Stimulated activated CD4-positive, alpha-beta T cell treated with anti-CD3 and anti-CD28 coated beads, Interleukin-2, amount 100 ng/mL, for 4 hours (primary cell): ENCODE data around the gene ERC2.

Source experiments
- DNase-seq: peaks from one replicate; pipeline ENCODE4 v3.0.0-alpha.2; 2020; ENCODE audit warnings: low read depth

ERC2 gene

DNA sequence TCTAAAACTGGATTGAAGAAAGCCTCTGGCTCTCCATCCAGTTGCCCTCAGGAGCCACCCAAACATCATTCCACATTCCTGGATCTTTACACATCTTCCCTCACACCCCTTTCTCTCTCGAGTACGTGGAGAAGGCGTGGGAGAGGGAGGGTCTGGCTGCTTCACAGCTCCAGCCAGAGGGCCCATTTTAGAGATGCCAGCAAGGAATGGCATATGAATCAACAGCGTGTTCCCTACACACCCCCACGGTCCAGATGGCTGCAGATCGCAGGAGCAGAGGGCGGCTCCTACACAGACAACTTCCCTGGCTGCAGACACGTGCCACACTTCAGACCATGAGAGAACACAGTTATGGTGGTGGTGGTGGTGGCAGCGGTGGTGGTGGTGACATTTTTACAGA, 280.1 kb downstream of the ERC2 start:
- DNase-seq = no peak

DNA sequence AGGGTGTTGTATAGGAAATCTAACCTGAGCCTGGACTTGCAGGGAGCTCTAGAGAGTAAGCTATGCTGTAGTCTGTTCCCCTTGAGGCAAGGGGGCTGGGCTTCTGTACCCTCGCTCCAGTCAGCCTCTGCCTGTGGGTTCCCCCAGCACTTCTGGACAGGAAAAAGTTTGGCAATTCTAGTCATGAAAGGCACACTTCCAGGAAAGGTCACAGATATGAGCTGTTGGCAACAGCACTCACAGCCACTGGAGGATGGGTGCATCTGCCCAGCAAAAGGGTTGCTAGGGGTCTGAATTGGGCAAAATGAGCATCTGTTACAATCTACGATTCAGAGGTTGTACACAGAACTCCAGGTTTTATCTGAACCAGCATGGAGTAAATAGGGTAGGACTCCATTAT, 281.2 kb downstream of the ERC2 start:
- no peak for DNase-seq

DNA sequence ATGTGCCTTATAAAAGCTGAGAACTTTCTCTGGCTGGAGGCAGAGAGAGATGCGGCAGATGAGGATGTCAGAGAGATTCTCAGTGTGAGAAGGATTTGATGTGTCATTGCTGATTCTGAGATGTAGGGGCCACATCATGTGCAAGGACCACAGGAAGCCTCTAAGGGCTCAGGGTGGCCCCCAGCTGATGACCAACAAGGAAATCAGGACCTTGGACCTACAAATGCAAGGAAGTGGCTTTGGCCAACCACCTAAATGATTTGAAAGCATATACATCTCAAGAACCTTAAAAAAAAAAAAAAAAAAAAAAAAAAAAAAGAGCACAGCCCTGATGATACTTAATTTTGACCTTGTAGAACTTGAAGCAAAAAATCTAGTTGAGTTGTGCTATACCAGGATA, 282.4 kb downstream of the ERC2 start:
- DNase-seq = no peak

DNA sequence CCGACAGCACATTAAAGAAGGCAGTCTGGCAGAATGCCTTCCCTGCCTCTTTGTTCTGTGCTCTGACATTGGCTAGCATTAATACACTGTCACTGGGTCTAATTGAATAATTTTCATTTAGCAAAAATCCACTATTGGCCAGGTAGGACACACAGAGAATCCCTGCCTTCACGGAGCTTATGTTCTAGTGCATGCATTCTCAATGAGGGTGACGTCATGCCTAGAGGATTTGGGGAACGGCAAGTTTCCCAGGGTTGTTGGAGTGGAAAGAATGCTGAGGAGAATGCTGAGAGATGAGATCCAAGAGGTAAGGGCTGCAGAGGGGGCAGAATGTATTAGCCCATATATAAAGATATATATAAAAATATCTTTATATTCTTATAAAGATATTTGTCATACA, 284.7 kb downstream of the ERC2 start:
- DNase-seq = no peak

DNA sequence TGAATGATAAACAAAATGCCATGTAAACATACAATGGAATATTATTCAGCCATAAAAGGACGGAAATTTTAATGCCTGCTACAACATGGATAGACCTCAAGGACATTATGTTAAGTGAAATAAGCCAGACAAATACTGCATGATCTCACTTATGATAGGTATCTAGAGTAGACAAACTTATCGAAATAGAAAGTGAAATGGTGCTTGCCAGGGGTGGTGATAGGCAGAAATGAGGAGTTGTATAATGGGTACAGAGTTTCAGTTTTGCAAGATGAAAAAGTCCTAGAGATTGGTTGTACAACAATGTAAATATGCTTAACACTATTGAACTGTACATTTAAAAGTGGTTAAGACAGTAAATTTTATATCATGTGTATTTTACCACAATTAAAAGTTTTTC, 287.8 kb downstream of the ERC2 start:
- DNase-seq = no peak

DNA sequence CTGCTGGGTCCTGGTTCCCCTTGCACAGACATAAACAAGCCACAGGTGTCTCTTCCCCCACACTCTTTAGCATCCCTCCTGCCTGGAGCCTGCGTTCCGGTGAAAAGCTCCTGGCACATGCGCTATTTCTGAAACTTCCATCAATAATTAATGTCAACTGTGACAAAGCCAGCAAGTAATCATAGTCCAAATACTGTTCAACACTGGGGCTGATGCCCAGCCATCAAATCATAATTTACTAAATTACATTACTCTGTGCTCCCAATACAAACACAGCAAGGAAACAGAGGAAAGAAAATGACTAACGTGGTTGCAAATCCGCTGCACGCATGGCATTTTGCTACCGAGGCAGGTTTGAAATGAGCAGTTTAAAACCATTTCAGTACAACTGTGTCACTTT, 294.7 kb downstream of the ERC2 start:
- no peak for DNase-seq

DNA sequence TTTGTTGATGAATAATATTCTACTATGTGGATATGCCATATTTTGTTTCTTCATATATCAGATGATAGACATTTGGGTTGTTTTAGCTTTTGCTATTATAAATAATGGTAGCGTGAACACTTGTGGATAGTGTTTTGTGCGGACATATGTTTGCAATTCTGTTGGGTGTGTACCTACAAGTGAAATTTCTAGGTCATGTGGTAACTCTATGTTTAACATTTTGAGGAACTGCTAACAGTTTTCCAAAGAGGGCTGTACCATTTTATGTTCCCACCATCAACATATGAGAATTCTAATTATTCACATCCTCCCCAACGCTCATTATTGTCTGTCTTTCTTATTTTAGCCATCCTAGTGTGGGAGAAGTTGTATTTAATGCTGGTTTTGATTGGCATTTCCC, 303.8 kb downstream of the ERC2 start:
- no peak for DNase-seq

DNA sequence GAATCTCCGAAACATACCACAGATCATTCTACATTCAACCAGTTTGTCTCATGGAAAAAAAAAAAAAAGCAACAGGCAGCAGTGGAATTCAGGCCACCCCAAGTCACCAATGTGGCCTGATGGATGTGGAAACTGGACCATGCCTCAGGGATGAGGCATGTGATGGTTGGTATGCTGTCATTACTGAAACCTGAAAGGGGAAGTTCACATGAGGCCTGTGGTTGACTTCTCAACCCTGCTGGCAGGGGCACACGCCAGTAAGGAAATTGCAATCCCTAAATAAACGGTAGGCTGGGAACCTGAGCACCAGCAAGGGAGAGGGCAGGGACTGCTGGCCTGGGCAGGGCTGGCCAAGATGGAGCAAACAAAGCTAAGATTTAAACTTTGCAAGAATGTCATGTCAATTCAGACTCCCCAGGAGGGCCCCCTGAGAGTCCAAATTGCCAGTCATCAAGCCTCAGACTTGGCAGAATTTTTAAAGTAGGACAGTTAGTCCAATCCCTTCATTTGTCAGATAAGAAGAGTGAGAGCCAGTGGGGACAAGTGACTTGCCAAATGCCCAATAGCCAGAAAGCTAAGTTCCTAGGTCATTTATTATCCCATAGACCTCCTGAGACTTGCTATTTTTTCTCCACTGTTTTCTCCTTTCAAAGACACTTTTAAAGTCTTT, 310.4 kb downstream of the ERC2 start:
- no peak for DNase-seq

DNA sequence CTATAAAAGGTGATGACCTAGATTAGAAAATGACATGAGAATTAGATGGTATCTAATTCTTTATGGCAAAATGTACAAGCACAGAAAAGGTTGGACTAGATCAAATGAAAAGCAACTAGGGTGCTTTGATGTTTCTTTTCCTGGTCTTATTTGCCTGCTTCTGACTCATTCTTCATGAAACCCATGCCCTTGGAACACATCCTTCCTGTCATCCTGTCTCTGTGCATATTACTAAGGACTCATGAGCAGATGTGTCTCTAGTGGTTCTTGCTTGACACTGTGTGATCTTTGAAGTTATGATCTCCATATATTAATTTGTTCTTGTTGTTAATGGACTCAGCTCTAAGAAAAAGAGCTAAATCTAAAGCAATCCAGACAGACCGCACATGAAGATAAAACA, 314.0 kb downstream of the ERC2 start:
- DNase-seq = no peak

DNA sequence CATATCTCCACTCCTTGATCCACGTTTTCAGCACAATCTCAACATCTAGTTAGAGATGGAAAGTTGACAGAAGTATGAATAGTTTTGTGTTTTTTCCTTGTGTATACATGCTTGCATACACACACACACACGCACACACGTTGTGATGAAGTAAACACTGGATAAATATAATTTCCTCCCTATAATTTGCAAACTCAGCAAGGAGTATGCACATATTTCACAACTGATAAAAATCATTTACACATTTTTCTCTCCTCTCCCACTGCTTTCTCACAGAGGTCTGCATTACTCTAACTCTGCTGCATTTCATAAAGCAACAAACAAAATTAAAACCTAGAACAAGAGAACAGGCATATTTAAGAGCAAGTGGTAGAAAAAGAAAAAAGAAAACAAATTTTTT, 320.9 kb downstream of the ERC2 start:
- no peak for DNase-seq

DNA sequence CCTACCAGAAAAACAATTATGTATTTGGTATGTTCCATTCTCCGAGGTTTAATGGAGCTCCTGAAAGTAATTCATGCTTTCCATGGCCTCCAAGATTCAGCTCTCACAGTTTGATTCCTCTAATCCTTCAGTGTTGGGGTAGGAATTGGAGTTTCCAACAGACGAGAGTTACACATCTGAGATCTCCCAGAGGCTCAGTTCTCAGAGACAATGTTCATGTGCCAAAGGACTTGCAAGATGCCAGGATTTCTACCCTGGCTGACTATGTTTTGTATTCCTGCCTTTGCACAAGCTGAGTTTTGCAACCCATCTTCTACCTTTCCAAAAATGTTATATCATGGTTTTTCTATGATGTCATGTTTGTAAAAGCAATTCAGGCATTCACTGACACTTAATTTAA, 322.9 kb downstream of the ERC2 start:
- DNase-seq = no peak

DNA sequence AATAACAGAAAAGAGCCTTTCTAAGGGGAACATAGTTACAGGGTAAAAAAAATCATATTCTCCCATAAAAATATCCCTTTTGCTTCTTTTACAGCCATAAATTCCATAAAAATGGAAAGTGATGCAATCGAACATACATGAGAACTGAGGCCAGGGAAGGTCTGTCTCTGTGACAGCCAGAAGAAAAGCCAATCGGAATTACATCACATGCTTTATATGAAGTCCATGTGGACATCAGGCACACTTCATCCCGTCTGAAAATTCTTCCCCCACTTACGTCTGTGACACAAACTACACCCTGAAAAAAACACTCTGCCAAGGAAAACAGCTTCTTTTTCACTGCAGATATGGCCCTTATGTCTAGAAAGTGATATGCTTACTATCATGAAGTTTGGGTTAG, 323.5 kb downstream of the ERC2 start:
- DNase-seq = no peak

DNA sequence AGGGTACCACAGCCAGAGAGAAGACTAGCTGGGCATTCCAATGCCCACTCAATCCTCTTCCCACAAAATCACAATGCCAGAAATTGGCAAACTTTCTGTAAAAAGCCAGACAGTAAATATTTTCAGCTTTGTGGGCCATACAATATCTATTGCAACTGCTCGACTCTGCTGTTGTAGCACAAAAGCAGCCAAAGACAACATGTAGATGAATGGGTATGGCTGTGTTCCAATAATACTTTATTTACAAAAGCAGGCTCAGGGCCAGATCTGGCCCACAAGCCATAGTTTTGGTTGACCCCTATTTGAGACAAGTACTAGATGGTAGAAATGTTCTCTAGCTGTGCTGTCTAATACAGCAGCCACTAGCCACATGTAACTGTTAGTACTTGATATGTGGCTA, 330.9 kb downstream of the ERC2 start:
- no peak for DNase-seq

DNA sequence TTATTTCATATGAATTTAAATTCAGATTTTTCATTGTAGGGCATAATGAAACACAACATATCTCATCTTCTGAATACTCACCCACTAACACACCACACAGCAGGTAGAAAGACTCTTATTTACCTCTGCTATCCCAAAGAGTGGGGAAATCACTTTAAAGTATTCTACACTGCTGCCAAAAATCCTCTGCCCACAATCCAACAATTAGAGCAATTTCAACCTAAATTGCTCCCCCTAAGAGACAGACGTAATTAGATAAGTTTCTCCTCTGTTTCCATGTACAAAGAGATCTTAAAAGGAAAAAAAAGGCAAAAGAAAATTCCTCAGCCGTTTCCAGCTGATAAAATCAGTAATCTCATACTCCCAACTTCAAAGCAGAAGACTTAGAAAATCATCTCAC, 331.8 kb downstream of the ERC2 start:
- no peak for DNase-seq

DNA sequence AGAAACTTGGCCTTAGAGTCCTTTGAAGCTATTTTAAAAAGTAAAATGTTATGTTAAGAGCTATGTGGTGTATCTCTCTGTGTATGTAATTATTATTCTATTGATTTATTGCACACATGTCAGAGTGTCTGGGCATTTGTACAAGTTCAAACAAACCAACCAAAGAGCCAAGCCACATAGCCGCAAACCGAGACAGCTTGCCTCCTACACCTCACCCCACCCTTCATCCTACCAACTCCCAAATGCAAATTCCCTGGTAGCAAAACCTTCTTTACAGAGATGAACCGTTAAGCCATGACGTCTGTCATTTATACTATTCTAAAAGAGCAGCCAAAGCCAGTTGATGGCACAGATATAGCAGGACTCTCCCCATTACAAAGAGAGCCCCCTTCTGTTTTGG, 332.3 kb downstream of the ERC2 start:
- no peak for DNase-seq

DNA sequence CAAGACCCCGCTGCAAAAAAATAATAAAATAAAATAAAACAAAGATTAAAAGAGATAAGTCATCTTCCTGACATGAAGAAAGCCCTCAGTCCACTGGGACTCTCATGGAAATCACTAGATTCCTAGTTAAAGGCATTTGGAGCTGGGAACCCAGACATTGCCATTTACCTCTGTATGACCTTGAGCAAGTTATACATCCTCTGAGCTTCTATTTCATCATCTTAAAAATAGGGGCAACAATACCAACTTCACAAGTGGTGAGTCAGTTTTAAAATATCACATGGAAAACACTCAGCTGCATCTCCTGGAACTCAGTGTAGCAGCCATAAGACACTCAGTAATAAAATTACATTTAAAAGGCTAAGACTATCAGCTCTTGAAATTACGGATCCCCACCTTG, 334.8 kb downstream of the ERC2 start:
- no peak for DNase-seq

DNA sequence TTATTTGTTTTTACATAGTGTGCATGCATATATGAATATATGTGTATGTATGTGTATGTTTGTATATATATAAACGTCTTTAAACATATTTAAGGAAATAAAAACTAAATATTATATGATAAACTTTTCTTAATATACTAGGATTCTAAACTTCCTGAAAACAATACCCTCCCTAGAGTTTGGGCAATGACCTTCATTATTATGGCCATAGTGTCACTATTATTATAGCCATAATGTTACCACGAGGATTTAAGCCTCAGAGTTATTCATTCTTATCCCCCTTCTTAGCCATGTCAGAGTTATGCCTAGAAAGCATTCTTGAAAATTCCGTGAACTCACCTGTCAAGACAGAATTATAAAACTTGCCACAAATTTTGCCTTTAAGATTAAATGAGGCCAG, 335.5 kb downstream of the ERC2 start:
- no peak for DNase-seq

DNA sequence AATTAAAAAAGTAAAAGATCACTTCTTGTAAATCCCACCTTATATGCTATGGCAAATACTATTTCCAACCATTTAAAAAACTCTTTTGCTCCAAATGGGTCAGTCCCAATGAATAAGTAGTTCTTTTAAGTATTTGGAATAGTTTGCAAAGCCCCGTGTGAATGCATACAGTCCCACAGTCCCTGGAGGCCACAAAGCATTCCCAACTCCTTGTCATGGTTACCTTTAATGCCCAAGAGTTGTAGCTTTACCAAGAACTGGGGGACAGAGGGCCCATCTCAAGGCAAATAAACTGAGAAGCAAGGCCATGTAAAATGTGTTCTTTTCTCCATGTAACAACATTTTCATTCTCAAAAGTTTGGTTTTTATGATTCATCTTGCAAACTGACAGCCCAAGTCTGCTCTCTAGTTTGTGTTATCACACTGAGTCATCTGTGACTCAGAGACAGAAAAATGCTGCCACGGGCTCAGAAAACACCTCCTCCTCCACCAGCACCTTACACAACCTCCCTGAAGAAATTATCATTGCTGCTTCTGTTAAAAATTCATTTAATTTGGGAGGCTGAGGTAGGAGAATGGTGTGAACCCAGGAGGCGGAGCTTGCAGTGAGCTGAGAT, 336.2 kb downstream of the ERC2 start:
- DNase-seq = no peak

DNA sequence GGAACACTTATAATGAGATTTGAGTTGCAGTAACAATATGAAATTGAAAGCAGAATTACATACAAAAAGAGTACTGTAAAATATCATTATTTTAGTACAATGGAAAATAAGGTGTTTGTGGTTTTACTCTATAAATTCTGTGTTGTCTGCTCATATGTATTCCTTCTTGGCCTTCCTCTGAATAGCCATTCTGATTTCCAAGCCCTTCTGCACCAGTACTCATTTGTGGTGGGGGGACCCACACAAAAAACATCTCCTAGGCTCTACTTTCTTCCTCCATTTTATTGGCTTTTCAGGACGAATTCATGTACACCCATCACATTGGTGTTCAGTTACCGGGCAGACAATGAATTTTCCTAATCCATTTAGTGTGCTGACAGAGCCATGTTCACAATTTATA, 338.2 kb downstream of the ERC2 start:
- DNase-seq = no peak

DNA sequence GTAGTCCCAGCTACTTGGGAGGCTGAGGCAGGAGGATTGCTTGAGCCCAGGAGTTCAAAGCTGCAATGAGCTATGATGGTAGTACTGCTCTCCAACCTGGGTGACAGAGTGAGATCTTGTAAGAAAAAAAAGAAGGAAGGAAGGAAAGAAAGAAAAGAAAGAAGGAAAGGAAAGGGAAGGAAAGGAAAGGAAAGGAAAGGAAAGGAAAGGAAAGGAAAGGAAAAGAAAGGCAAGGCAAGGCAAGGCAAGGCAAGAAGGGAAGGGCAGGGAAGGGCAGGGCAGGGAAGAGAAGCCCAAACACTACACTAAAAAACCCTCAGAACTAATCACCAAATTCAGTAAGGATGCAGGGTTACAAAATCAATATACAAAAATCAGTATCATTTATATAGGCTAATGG, 341.6 kb downstream of the ERC2 start:
- DNase-seq = no peak

DNA sequence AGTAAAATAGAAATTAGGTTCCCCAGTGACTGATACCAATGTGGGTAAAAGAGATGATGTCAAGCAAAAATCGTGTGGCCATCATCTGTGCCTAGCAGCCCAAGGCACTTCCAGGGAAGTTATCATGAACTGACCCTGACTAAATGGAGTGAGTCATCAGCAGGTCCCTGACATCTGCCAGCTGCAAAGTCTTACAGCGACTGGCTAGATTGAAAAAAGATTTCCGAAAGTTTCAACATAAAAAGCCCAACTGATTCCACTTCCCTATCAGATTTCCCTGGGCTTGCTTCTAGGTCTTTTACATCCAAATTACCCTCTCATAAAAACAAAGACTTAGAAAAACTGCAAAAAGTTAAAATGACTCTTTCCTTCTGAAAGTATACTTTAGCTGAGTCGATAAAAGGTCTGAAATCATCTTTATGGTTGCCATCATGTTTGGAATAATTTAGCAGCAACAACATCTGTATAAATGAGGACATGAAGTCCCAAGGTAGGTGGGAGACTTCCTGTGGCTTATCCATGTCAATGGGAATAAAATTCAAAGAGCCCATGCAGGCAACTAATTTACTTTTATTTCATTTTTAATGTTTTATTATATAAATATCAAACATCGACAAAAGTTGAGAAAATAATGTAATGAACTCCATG, 342.8 kb downstream of the ERC2 start:
- no peak for DNase-seq

DNA sequence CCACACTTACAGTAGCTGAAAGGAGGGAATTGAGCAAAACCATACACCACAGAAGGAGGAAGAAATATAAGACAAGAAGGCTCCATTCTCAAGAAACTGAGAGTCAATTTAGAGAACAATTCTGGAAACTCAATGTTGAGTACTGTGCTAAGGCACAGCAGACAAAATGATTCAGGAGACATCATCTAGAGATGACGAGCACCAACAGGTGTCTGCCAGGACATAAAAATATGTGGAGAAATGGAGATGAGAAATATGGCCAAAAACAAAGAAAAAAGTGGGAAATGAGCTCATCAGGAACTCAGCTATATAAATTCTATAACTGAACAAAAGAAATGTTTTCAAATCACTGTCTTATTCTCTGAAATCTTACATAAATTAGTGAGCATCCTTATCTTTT, 343.7 kb downstream of the ERC2 start:
- no peak for DNase-seq

DNA sequence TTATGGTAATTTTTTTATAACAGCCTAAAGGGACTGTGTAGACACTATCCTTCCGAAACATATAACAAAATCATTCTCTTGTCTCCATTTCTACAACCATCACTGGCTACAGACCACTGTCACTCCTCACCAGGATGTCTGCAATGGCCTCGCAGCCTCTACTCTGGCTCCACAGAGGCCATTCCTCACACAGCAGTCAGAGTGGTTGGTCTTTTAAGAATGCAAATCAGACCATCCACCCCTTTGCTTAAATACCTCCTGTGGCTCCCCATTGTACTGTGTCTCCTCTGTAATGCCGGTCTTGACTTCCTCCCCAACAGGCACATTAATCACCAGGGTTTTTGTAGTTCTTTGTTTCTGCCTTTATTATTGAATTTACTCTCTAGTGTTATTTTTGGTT, 344.8 kb downstream of the ERC2 start:
- no peak for DNase-seq

DNA sequence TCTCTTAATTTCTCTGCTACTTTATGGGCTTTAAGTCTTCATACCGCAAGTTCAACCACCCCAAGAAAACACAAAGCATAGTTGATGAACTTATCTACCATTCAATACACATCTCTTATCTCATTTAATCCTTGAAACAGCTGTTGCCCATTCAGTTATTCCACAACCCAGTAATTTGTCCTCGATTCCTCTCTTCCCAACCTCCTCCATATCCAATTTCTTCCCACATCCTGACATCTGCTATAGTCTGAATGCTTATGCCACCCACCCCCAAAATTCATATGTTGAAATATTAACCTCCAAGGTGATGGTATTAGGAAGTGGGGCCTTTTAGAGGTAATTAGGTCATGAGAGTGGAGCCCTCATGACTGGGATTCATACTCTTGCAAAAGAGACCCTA, 345.4 kb downstream of the ERC2 start:
- no peak for DNase-seq
